ENCODE data around the gene CYP27A1. TPM values are rescaled to one million over a fixed set of nuclear protein-coding genes. Genes with fewer than 3 reads are reported as not detected.

Gene CYP27A1
- total and polyA plus RNA-seq, 2 of the 8 experiments (the other 6 are each of a cell fraction or from before 2014, with no cell fraction given): 5.4 to 14.7 TPM

DNA sequence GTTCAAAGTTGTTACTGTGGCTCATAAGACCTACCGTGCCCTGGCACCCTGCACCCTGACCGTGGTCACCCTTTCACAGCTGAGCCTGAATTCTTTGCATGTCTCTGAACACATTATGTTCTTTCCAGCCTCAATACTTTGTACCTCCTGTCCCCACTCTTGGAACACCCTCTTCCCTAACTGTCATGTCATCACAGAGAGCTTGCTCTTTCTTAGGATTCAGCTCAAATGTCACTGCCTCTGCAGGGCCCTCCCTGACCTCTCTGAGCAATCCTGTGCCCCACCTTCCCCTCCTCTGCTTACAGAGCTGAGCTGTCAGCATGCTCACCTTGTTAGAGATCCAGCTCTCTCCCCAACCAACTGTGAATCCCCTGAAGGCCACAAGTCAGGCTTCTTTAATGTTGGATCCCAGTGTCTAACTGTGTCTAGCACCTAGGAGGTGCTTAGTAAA, 34.6 kb downstream of the CYP27A1 start:
- Histone ChIP-seq H4K5ac (ENCODE audit: insufficient read length, low read depth, low read length) (no peak overlapping the region), H2AK5ac (ENCODE audit: low read depth, low read length) (no peak overlapping the region), H3K79me1 (ENCODE audit: low read depth, low read length) (no peaks in the 10 kb centered on the region), H4K20me1 (replicated peaks in 1 of 2; ENCODE audit: control insufficient read depth in 1 of 2, insufficient read depth in 2 of 2, low read length in 2 of 2) (no peaks in the 10 kb centered on the region), H3K23ac (ENCODE audit: insufficient read length) (no peak overlapping the region), H4K91ac (replicated peaks; ENCODE audit: insufficient read length, low read length) (no peak overlapping the region), H3K9ac (replicated peaks in 1 of 4; ENCODE audit: extremely low read depth in 1 of 4, low read depth in 3 of 4, low read length in 3 of 4) (no peak overlapping the region), H3K27me3 (replicated peaks in 1 of 4; ENCODE audit: control insufficient read depth in 3 of 4, extremely low read depth in 1 of 4, insufficient read depth in 3 of 4, low read length in 3 of 4) (no peaks in the 10 kb centered on the region), H2BK20ac (ENCODE audit: low read length) (no peak overlapping the region), H2BK5ac (ENCODE audit: low read depth, low read length) (no peak overlapping the region), H3K79me2 (ENCODE audit: control insufficient read depth in 1 of 2, insufficient read depth in 2 of 2, low read length in 2 of 2) (no peaks in the 10 kb centered on the region), H2AFZ (ENCODE audit: low read length) (no peak overlapping the region), H3K4me3 (ENCODE audit: extremely low read depth in 1 of 4, insufficient read depth in 2 of 4, low read depth in 3 of 4, low read length in 4 of 4) (no peak overlapping the region), H3K56ac (replicated peaks; ENCODE audit: insufficient read length, low read depth, low read length) (no peak overlapping the region), H3K18ac (ENCODE audit: extremely low read depth, low read length) (no peak overlapping the region), H3K27ac (ENCODE audit: low read depth, low read length) (no peak overlapping the region), H3K23me2 (ENCODE audit: low read depth, low read length) (no peaks in the 10 kb centered on the region), H2BK120ac (replicated peaks; ENCODE audit: low read depth, low read length) (no peak overlapping the region), H2BK12ac (ENCODE audit: low read depth, low read length) (no peak overlapping the region), H3K9me3 (ENCODE audit: insufficient read depth in 2 of 2, low read depth in 1 of 2, low read length in 1 of 2) (no peaks in the 10 kb centered on the region), H3K4ac (replicated peaks; ENCODE audit: insufficient read length, low read depth, low read length) (no peak overlapping the region), H4K8ac (ENCODE audit: extremely low read depth, insufficient read depth, low read length) (peak overlapping the region; percentile 46; the same call in 1 of the 2 replicates), H3K4me1 (replicated peaks in 1 of 4; ENCODE audit: control insufficient read depth in 3 of 4, insufficient read depth in 4 of 4, low read length in 3 of 4) (no peaks in the 10 kb centered on the region), H3K14ac (ENCODE audit: insufficient read length) (no peak overlapping the region), H3K36me3 (ENCODE audit: control insufficient read depth in 2 of 4, insufficient read depth in 4 of 4, low read length in 3 of 4) (no peaks in the 10 kb centered on the region), H2BK15ac (ENCODE audit: low read length) (no peak overlapping the region), H3K4me2 (ENCODE audit: insufficient read depth in 1 of 2, low read depth in 2 of 2, low read length in 2 of 2) (no peak overlapping the region)
- DNase-seq (ENCODE audit: low read depth in 1 of 2, low spot score in 2 of 2) (no peak), FAIRE-seq (no peak)
- CTCF ChIA-PET (ENCODE audit: partially characterized antibody): interaction anchor here (0.6 to 2.3 kb wide), 7 partner anchors 10 to 185 kb away, joined by 3 to 7 read pairs (median 4); no protein-coding TSS in a partner anchor
- 97% methylated on average over 2 of the region's 2 CpGs; no CpG with 5 or more reads in 1 of the 2 experiments for WGBS, 2 experiments (ENCODE audit: extremely low coverage in 1 of 2, insufficient coverage in 1 of 2, insufficient read length in 1 of 2, insufficient replicate concordance in 2 of 2, low coverage in 1 of 2, low lambda C conversion rate in 2 of 2, missing lambda C conversion rate in 1 of 2)
- POLR2A ChIA-PET (ENCODE audit: partially characterized antibody): interaction anchor here (1.2 to 1.7 kb wide), 2 partner anchors 9 to 11 kb away, joined by 3 to 5 read pairs; no protein-coding TSS in a partner anchor
- TF ChIP-seq TCF12 (IDR thresholded peaks at IDR 0.05; ENCODE audit: low read depth, low read length): no peak
- no peak for TF ChIP-seq KDM5A (IDR thresholded peaks at IDR 0.05; ENCODE audit: low read length)
- no peak for TF ChIP-seq JUN (IDR thresholded peaks at IDR 0.05; ENCODE audit: low read depth, low read length)
- no peak for TF ChIP-seq TBP (IDR thresholded peaks at IDR 0.05; ENCODE audit: low read depth, low read length)
- TF ChIP-seq CHD2 (IDR thresholded peaks at IDR 0.05; ENCODE audit: low read length): no peak
- no peak for TF ChIP-seq SAP30 (IDR thresholded peaks at IDR 0.05; ENCODE audit: insufficient read depth, insufficient replicate concordance, low read length)
- TF ChIP-seq KDM4A (IDR thresholded peaks at IDR 0.05; ENCODE audit: low read depth, low read length, severe bottlenecking): no peak
- no peak for TF ChIP-seq TEAD4 (IDR thresholded peaks at IDR 0.05; ENCODE audit: low read depth, low read length)
- no peak for TF ChIP-seq CHD1 (IDR thresholded peaks at IDR 0.05; ENCODE audit: low read depth, low read length)
- TF ChIP-seq, protein P1, sequence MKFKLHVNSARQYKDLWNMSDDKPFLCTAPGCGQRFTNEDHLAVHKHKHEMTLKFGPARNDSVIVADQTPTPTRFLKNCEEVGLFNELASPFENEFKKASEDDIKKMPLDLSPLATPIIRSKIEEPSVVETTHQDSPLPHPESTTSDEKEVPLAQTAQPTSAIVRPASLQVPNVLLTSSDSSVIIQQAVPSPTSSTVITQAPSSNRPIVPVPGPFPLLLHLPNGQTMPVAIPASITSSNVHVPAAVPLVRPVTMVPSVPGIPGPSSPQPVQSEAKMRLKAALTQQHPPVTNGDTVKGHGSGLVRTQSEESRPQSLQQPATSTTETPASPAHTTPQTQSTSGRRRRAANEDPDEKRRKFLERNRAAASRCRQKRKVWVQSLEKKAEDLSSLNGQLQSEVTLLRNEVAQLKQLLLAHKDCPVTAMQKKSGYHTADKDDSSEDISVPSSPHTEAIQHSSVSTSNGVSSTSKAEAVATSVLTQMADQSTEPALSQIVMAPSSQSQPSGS (IDR thresholded peaks at IDR 0.05; ENCODE audit: low read length): no peak
- TF ChIP-seq SRF (IDR thresholded peaks at IDR 0.05; ENCODE audit: low read depth, low read length): no peak
- no peak for TF ChIP-seq POU5F1 (IDR thresholded peaks at IDR 0.05; ENCODE audit: low read depth, low read length)
- TF ChIP-seq KDM1A (IDR thresholded peaks at IDR 0.05; ENCODE audit: borderline replicate concordance, low read length): no peak
- no peak for TF ChIP-seq CEBPB (IDR thresholded peaks at IDR 0.05; ENCODE audit: low read depth, low read length)
